ENCODE measurements around the gene MAP3K9. TPM values are rescaled to one million over a fixed set of nuclear protein-coding genes. Genes with fewer than 3 reads are reported as not detected.

Gene MAP3K9
- total RNA-seq, 2 experiments from 2014 or later: 4.2 to 6.4 TPM

GRCh38 chr14:70718383-70719118 is 90.8 kb downstream of the MAP3K9 start:
- H3K79me2 ChIP-seq (ENCODE audit: insufficient read depth, low read depth, low read length): no peaks in the 10 kb centered on the region
- no peaks in the 10 kb centered on the region for H3K36me3 ChIP-seq (ENCODE audit: insufficient read depth, low read length)
- H3K4me2 ChIP-seq (ENCODE audit: low read length): no peak overlapping the region
- H3K9me3 ChIP-seq (ENCODE audit: low read length): no peaks in the 10 kb centered on the region
- intact Hi-C loops (cut with micrococcal nuclease; ENCODE audit: unreplicated experiment): no loop called here
- BruUV-seq (replicated peaks): no TSS peak
- H3K4me1 ChIP-seq (ENCODE audit: insufficient read depth, low read length, poor library complexity, severe bottlenecking): peaks cover 5% of the 10 kb centered on the region
- H4K20me1 ChIP-seq (ENCODE audit: insufficient read depth, low read length): no peaks in the 10 kb centered on the region
- ChIA-PET POLR2A (interaction anchor here (0.6 to 1.0 kb wide), 3 partner anchors 52 to 949 kb away, joined by 3 read pairs; no protein-coding TSS in a partner anchor), CTCF (ENCODE audit: unreplicated experiment) (no interaction called here)
- no peak overlapping the region for H3K27ac ChIP-seq (ENCODE audit: low read depth, low read length, poor library complexity, severe bottlenecking)
- no peak for DNase-seq (ENCODE audit: low spot score)
- no peaks in the 10 kb centered on the region for H3K9me2 ChIP-seq (ENCODE audit: insufficient read depth, low read length)
- no peak for TF ChIP-seq EZH2phosphoT487 (IDR thresholded peaks at IDR 0.05; ENCODE audit: borderline replicate concordance, low read depth, low read length)
- TF ChIP-seq, protein P1, sequence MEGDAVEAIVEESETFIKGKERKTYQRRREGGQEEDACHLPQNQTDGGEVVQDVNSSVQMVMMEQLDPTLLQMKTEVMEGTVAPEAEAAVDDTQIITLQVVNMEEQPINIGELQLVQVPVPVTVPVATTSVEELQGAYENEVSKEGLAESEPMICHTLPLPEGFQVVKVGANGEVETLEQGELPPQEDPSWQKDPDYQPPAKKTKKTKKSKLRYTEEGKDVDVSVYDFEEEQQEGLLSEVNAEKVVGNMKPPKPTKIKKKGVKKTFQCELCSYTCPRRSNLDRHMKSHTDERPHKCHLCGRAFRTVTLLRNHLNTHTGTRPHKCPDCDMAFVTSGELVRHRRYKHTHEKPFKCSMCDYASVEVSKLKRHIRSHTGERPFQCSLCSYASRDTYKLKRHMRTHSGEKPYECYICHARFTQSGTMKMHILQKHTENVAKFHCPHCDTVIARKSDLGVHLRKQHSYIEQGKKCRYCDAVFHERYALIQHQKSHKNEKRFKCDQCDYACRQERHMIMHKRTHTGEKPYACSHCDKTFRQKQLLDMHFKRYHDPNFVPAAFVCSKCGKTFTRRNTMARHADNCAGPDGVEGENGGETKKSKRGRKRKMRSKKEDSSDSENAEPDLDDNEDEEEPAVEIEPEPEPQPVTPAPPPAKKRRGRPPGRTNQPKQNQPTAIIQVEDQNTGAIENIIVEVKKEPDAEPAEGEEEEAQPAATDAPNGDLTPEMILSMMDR (conservative IDR thresholded peaks at IDR 0.05; ENCODE audit: low read length): no peak
- H2AFZ ChIP-seq (ENCODE audit: low read length): no peak overlapping the region
- H3K4me3 ChIP-seq (ENCODE audit: low read depth, low read length, poor library complexity, severe bottlenecking): no peak overlapping the region

GRCh38 chr14:70716958-70717357 is 92.4 kb downstream of the MAP3K9 start:
- intact Hi-C loops (cut with micrococcal nuclease; ENCODE audit: unreplicated experiment): no loop called here
- Histone ChIP-seq H3K4me1 (ENCODE audit: insufficient read depth, low read length, poor library complexity, severe bottlenecking) (peaks cover 7% of the 10 kb centered on the region), H3K36me3 (ENCODE audit: insufficient read depth, low read length) (no peaks in the 10 kb centered on the region), H3K9me3 (ENCODE audit: low read length) (no peaks in the 10 kb centered on the region), H2AFZ (ENCODE audit: low read length) (no peak overlapping the region), H3K4me3 (ENCODE audit: low read depth, low read length, poor library complexity, severe bottlenecking) (no peak overlapping the region), H3K79me2 (ENCODE audit: insufficient read depth, low read depth, low read length) (no peaks in the 10 kb centered on the region), H3K27ac (ENCODE audit: low read depth, low read length, poor library complexity, severe bottlenecking) (no peak overlapping the region), H3K9me2 (ENCODE audit: insufficient read depth, low read length) (no peaks in the 10 kb centered on the region), H3K4me2 (ENCODE audit: low read length) (no peak overlapping the region), H4K20me1 (ENCODE audit: insufficient read depth, low read length) (no peaks in the 10 kb centered on the region)
- TF ChIP-seq, protein P1 (conservative IDR thresholded peaks at IDR 0.05; ENCODE audit: low read length): no peak
- TF ChIP-seq EZH2phosphoT487 (IDR thresholded peaks at IDR 0.05; ENCODE audit: borderline replicate concordance, low read depth, low read length): no peak
- no TSS peak for BruUV-seq (replicated peaks)
- no peak for DNase-seq (ENCODE audit: low spot score)
- POLR2A ChIA-PET: no interaction called here
- CTCF ChIA-PET (ENCODE audit: unreplicated experiment): no interaction called here

- Histone ChIP-seq H3K36me3 (ENCODE audit: insufficient read depth, low read length) (no peaks in the 10 kb centered on the region), H3K4me3 (ENCODE audit: low read depth, low read length, poor library complexity, severe bottlenecking) (no peak overlapping the region), H3K9me3 (ENCODE audit: low read length) (no peaks in the 10 kb centered on the region), H4K20me1 (ENCODE audit: insufficient read depth, low read length) (no peaks in the 10 kb centered on the region), H3K27ac (ENCODE audit: low read depth, low read length, poor library complexity, severe bottlenecking) (no peak overlapping the region), H3K4me1 (ENCODE audit: insufficient read depth, low read length, poor library complexity, severe bottlenecking) (peaks cover 7% of the 10 kb centered on the region), H3K9me2 (ENCODE audit: insufficient read depth, low read length) (no peaks in the 10 kb centered on the region), H3K79me2 (ENCODE audit: insufficient read depth, low read depth, low read length) (no peaks in the 10 kb centered on the region), H3K4me2 (ENCODE audit: low read length) (no peak overlapping the region), H2AFZ (ENCODE audit: low read length) (no peak overlapping the region)
- ChIA-PET CTCF (ENCODE audit: unreplicated experiment) (no interaction called here), POLR2A (interaction anchor here (0.7 kb wide), 1 partner anchor 1606 kb away, joined by 6 read pairs; no protein-coding TSS in a partner anchor)
- BruUV-seq (replicated peaks): no TSS peak
- no peak for DNase-seq (ENCODE audit: low spot score)
- intact Hi-C loops (cut with micrococcal nuclease; ENCODE audit: unreplicated experiment): no loop called here
- TF ChIP-seq, protein P1 (conservative IDR thresholded peaks at IDR 0.05; ENCODE audit: low read length): no peak
- TF ChIP-seq EZH2phosphoT487 (IDR thresholded peaks at IDR 0.05; ENCODE audit: borderline replicate concordance, low read depth, low read length): no peak
Measured at GRCh38 chr14:70716483-70716882, 92.8 kb downstream of the MAP3K9 start.

Measured in OCI-LY7 (cell line).